Frontal cortex (tissue), 4 donors: Measurements from ENCODE around the gene GLB1L. TPM values are rescaled to one million over a fixed set of nuclear protein-coding genes. Genes with fewer than 3 reads are reported as not detected.
"Not testable (repeated sequence)": the region's sequence is repeated elsewhere in the genome, so short reads cannot be mapped to it uniquely, and the experiment has no call there.

Source experiments
- DNase-seq, 2 donors: peaks; one replicate each; pipeline ENCODE4 v3.0.0; 2012; ENCODE audit warnings: low spot score in 2 of 2
- FAIRE-seq: peaks from 2 replicates; lab custom pipeline; 2012; peaks lifted over from hg19 to GRCh38; lab: Jason Lieb, UNC
- total RNA-seq: library from RNA; depleted of rRNA; stranded (reverse); fragments of >200 nt; gene quantifications from one replicate; pipeline ENCODE4 v1.2.3, GENCODE V29; 2014
- donor health status: control.
- donor health status: control.
- donor health status: control.

Gene GLB1L
- total RNA-seq, 1 donor from 2014 or later: 4.9 TPM

DNA sequence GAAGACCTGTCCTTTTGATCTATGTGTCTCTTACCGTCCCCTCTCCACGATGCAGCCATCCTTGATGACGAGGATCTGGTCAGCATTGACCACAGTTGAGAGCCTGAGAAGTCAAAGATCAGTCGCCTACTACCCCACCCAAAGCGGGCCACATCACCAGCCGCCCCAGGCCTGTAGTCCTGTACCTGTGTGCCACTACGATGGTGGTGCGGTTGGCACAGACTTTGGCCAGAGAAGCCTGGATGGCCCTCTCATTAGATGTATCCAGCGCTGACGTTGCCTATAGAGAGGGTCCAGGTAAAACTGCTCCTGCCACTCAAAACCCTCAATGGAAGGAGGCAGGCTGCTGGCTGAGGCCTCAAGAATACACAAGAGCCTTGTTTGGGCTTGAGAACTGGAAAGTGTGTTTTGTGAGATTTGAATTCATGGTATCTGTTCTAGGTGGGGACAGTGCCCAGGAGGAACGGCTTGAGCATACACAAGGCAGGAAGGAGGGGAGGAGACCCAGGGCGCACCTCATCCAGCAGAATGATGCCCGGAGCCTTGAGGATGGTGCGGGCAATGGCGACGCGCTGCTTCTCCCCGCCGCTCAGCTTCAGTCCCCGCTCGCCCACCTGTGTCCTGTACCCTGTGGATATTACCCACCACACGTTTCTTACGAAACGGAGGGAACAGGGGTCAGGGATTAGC is 34.9 kb downstream of the GLB1L start:
- DNase-seq (no peak), FAIRE-seq (no peak)

DNA sequence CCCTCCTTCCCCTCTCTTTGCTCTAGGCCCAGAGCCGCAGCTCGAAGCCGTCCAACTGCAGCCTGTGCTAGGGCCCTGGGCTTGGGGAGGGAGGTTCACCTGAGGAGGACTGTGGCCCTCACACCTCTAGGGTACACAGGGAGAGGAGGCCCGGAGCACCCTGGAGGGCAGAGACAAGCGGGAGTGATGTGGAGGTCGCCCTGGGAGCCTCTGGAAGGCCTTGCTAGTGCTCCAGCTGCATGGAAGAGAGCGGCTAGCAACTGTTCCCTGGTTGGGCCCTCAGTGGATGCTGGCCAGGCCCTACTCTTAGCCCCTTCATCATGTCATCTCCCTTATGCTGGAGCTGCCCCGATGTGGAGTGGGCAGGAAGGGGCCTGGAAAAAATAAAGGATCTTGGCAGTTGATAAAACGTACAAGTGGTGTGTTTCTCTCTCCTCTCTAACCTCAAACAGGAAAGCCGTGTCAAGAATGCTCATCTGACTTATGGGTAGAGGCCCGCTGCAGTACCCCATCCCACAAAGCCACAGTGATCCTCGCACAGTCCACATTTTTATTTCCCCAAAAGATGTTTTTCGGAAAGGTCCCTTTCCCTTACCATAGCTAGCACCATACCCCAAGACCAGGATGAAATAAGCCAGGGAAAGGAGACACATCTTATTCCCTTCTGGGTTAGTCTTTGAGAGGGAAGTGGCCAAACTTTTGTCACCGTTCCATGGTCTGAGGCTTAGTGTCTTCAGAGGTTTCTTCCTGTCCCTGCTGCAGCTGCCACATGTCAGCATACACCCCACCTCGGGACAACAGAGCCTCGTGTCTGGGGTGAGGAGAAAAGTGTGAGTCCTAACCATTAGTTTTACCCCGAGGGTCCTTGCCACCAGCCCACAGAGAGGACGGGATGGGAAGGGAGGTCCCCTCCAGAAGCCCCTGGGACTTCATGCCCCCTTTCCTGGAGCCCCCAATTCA is 35.7 kb downstream of the GLB1L start:
- no peak for FAIRE-seq
- no peak for DNase-seq

DNA sequence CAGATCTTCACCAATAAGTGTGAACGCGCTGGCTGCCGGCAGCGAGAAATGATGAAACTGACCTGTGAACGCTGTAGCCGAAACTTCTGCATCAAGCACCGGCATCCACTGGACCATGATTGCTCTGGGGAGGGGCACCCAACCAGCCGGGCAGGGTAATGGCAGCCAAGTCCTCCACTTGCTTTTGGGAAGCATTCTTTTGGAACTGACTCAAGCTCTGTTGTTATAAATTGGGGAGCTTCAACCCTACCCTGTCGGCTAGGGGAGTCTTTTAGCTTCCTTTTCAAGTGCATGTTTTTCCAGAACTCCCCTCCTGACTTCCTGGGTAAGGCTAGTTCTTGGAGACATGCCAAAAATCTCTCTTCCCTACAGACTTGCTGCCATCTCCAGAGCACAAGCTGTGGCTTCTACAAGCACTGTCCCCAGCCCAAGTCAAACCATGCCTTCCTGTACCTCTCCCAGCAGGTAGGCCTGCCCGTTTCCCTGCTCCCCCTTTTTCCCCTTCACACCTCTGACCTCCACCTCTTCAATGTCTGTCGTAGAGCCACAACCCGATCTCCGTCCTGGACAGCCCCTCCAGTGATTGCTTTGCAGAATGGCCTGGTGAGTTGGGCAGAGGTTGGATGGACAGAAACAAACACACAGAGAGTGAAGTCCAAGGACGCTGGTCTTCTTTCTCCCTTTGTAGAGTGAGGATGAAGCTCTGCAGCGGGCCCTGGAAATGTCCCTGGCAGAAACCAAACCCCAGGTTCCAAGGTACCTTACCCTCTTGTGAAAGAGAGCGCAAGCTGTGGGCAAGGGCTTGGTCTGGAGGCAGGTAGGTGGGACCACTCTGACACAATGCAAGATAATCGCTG is 37.1 kb downstream of the GLB1L start:
- FAIRE-seq (no peak), DNase-seq (no peak)

DNA sequence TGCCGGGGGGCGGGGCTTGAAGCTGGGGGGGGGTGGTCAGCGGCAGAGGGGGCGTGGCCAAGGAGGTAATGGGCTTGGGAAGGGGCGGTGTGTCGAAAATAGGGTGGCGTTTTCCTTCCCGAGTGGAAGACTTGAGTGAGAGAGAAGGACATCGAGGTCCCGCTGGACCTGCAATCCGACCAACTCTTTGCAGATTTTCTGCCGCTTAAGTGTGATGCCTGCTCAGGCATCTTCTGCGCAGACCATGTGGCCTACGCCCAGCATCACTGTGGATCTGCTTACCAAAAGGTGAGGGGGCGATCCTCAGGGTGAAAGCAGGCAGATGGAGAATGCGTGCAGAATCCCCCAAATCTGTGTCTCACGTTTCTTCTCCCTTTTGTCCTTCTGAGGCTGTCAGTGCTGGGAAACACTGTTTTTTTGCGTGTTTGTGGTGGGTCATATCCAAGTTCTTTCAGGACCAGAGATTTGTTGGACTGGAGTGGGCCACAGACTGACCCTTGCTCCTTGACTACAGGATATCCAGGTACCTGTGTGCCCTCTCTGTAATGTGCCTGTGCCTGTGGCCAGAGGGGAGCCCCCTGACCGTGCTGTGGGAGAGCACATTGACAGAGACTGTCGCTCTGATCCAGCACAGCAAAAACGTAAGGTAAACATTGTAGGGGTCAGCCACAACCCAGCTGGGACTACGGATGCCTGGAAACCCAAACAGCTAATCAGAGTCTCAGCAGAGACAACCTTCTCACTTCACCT is 37.9 kb downstream of the GLB1L start:
- FAIRE-seq (no peak), DNase-seq (no peak)

DNA sequence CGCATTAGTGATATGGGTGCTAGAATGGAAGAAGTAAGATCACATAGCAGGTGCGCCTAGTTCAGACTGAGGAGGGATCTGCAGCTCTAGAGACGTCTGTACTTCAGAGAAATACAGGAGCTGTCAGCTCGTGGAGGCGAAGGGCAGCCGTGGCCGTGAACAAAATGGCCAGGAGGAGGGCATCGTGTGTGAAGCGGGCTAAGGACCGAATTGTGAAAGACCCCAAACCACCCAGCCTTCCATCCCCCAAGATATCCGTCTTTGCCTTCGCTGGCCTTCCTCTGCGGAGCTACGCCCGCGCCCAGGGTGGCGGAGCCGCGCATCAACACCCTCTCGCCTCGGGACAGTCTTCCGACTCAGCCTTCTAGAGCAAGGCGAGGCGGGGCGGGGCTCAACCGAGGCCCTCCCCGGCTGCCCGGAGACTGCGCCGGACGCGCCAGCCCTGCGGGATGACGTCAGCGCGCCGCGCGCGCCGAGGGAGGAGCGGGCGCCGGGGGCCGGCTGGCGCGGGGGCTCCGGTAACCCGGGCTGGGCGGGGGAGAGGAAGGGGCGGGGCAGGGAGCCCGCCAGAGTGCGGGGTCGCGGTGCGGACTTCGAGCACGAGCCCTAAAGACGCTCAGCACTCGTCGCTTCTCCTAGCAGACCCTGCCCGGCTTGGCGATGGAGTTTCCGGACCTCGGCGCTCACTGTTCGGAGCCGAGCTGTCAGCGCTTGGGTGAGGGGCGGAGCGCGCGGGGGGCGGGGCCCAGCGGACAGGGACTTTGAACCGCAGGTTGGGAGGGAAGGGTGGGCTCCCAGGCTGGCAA is 38.7 kb downstream of the GLB1L start, which contains the start of gene ZFAND2B:
Gene ZFAND2B, plus strand, starts transcription at position 455 of the 806 bp plus-strand sequence. Its CDS starts 206 bp downstream, at position 661.
- peak; percentile 99 for DNase-seq
- FAIRE-seq: no peak

DNA sequence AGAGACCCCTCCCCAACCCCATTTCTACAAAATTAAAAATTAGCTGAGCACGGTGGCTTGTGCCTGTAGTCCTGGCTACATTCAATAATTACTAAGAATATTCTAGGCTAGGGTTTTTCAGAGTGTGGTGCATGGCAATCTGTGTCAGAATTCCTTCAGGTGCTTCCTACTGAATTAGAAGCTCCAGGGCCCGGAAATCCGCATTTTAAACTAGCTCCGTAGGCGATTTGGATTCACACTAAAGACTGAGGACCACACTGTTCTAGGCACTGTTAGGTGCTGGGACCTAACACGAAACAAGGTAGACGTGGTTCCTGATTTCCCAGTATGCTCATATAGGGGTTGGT is 39.3 kb downstream of the GLB1L start:
- DNase-seq: no peak
- FAIRE-seq: no peak

DNA sequence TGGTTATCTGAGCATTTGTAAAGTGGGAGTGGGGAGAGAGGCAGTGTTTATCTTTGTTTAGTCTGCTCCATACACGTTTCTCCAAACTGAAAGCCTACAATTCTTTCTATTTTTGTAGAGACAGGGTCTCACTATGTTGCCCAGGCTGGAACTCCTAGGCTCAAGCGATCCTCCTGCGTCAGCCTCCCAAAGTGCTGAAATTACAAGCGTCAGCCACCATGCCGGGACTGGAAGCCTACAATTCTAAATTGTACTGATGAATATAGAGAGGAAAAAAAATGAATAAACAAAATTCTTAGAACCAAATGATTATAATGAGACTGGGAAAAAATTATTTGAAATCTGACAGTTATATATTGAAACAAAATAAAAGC is 40.1 kb downstream of the GLB1L start:
- no peak for FAIRE-seq

DNA sequence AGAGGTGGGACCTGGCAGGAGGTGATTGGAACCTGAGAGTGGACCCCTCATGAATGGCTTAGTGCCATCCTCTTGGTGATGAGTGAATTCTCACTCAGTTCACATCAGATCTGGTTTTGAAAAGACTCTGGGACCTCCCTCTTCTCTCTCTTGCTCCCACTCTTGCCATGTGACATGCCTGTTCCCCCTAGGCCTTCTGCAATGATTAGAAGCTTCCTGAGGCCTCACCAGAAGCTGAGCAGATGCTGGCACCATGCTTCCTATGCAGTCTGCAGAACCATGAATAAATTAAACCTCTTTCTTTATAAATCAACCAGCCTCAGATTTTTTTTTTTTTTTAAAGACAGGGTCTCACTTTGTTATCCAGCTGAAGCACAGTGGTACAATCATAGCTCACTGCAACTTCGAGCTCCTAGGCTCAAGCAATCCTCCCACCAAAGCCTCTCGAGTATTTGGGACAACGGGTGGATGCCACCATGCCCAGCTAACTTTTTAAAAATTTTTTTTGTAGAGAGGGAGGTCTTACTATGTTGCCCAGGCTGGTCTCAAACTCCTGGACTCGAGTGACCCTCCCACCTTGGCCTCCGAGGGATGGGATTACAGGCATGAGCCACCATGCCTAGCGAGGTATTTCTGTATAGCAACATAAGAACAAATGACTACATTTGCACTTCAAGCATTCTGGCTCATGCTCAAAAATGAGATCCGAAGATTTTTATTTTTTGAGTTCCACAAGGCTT is 40.6 kb downstream of the GLB1L start:
- DNase-seq (no peak), FAIRE-seq (no peak)

More for the DNA sequence above, 40.1 kb downstream of the GLB1L start:
- DNase-seq: no peak

DNA sequence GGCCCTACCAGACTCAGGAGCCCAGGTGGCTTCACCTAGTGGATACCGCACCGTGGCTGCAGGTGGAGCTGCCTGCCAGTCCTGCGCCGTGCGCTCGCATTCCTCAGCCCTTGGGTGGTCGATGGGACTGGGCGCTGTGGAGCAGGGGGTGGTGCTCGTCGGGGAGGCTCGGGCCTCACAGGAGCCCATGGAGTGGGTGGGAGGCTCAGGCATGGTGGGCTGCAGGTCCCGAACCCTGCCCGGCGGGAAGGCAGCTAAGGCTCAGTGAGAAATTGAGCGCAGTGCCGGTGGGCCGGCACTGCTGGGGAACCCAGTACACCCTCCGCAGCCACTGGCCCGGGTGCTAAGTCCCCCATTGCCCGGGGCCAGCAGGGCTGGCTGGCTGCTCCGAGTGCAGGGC is 43.9 kb downstream of the GLB1L start:
- not testable (repeated sequence) for DNase-seq, FAIRE-seq

DNA sequence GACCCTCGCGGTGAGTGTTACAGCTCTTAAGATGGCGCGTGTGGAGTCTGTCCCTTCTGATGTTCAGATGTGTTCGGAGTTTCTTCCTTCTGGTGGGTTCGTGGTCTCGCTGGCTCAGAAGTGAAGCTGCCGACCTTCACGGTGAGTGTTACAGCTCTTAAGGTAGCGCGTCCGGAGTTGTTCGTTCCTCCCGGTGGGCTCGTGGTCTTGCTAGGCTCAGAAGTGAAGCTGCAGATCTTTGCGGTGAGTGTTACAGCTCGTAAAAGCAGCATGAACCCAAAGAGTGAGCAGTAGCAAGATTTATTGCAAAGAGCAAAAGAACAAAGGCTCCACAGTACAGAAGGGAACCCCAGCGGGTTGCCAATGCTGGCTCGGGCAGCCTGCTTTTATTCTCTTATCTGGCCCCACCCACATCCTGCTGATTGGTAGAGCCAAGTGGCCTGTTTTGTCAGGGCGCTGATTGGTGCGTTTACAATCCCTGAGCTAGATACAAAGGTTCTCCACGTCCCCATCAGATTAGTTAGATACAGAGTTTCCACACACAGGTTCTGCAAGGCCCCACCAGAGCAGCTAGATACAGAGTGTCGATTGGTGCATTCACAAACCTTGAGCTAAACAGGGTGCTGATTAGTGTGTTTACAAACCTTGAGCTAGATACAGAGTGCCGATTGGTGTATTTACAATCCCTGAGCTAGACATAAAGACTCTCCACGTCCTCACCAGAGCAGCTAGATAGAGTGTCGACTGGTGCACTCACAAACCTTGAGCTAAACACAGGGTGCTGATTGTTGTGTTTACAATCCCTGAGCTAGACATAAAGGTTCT is 44.5 kb downstream of the GLB1L start:
- FAIRE-seq, DNase-seq: not testable (repeated sequence)

DNA sequence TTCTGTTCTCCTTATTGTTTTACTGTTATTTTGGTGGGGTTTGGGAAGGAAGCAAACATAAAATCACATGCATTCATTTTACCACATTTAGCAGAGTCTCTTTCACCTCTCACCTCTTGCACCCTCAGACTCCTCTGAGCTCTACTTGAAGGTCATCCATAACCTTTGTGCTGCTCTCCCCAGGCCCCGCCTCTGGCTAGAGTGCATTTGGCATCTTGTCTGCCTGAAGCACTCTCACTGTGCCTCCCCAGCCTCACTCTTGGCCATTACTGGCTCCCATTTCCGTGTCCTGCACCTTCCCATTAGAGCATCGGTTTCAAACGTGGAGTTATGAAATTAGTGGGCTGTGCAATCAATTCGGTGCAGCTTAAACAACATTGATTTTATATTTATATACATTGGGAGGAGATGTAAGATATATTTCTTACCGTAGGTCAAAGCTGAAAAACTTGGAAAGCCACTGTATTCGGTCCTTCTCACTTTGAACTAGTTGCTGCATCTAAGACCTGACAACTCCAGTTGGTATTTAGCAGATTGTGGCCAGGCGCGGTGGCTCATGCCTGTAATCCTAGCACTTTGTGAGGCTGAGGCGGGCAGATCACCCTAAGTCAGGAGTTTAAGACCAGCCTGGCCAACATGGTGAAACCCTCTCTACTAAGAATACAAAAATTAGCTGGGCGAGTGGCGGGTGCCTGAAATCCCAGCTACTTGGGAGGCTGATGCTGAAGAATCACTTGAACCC is 45.6 kb downstream of the GLB1L start:
- FAIRE-seq (no peak), DNase-seq (no peak)

DNA sequence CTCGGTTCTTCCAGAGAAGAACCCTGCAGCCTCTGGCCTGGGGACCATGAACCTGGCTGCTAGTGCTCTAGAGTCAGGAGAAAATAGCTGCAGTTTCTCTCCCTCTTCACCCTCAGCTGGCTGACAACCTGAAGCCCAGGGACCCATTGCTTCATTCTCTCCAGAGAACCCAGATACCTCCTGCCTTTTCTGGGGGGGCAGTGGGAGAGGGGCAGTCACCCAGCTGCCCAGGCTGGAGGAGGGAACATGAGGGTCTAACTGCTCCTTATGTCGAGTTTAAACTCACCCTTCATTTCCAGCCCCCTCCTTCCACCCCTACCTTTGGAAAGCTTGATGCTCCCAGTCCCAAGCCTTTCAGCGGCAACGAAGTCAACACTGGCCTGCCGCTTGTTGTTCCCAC is 46.3 kb downstream of the GLB1L start:
- DNase-seq (no peak), FAIRE-seq (no peak)

DNA sequence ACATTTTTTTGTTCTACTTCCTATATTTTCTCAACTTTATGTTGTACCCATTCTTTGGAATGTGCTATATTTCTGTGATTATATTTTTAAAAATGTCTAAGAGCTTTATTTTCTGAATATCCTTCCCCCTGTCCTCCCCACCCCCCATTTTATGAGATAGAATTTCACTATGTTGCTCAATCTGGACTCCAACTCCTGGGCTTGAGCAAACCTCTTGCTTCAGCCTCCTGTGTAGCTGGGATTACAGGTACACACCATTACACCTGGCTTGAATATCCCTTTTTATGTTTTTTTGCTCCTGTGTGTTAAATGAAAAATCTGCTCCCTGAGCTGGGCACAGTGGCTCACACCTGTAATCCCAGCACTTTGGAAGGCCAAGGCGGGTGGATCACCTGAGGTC is 47.9 kb downstream of the GLB1L start:
- no peak for FAIRE-seq

DNA sequence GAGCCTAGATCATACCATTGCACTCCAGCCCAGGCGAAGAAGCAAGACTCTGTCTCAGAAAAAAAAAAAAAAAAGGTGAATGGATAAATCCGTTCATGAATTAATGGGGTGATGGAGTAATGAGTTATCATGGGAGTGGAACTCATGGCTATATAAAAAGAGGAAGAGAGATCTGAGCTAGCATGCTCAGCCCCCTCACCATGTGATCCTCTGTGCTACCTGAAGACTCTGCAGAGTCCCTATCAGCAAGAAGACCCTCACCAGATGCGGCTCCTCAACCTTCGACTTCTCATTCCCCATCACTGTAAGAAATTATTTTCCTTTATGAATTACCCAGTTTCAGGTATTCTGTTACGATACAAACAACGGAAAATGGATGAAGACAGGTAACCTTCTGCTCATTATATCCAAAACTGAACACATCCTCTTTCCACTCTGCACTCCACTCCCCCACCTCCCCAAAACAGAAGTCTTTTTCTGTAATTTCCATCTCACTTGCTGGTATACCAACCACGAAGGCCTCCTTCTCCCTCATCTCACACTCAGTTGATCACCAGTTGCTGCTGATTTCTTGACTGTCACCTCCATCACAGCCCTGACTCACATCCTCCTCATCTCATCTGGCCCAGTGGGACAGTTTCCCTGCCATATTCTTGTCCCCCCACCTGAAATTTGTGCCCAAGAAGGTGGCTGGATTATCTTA is 58.3 kb downstream of the GLB1L start:
- DNase-seq: no peak
- FAIRE-seq: no peak

More for the DNA sequence above, 47.9 kb downstream of the GLB1L start:
- no peak for DNase-seq
